Activated gamma-delta T cell (primary cell): ENCODE results near the gene TREML2.

ENCODE experiments used
- DNase-seq: peaks from one replicate; lab custom pipeline; 2025; lab: John Stamatoyannopoulos, UW

The TREML2 gene

DNA sequence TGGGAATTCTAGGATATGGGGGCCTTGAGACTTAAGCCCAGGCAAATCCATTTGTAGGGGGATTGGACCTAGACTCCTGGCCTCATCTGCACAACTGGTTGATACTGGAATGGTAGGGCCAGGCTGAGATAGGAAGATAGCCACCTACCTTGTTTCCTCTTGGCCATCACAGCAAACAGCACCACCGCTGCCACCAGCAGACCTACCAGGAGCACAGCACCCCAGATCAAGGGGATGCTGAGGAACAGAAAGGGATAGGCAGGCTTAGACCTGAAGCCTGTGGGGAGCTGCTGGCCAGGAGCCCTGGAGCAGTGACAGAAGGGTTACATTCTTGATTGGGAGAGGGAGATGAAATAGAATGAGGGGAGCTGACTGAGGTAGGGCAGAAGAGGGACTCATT lies 50.3 kb downstream of the TREML2 start:
- DNase-seq: no peak

DNA sequence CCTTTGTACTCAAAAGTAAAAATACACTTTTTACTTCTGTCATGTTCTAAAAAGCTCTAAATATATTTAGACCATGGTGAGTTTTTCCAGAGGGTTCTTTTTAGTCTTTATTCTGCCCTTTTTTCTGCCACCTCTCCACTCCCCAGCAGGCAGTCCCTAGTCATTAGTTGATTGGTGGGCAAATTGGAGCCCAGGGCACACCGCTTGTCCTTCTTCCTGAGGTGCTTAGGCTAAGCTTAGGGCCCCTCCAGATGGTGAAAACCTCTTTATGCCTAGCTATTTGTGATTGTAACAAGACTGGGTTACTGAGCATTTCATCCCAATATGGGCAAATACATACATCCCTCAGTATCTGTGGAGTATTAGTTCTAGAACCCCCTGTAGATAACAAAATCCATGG lies 53.0 kb downstream of the TREML2 start:
- no peak for DNase-seq
